GF-D8 (cell line): ENCODE data around the gene LSG1.

Source experiments
- DNase-seq: peaks from one replicate; lab custom pipeline; 2025; lab: John Stamatoyannopoulos, UW

The LSG1 gene

GRCh38 chr3:194686816-194687637 lies 15.0 kb upstream of the LSG1 start:
- DNase-seq = no peak

- DNase-seq = no peak
Measured at GRCh38 chr3:194686414-194686815, 14.4 kb upstream of the LSG1 start.

GRCh38 chr3:194685718-194686413 lies 13.9 kb upstream of the LSG1 start, which contains the start of gene FAM43A:
Gene FAM43A, plus strand, starts transcription at chr3:194685883. Its CDS starts 944 bp downstream, at chr3:194686827.
- DNase-seq = peak; percentile 80

GRCh38 chr3:194685065-194685717 lies 13.2 kb upstream of the LSG1 start:
- DNase-seq = no peak

- DNase-seq = no peak
Measured at GRCh38 chr3:194683380-194683779, 11.4 kb upstream of the LSG1 start.

GRCh38 chr3:194682694-194683310 lies 10.8 kb upstream of the LSG1 start:
- peak; percentile 67 for DNase-seq

GRCh38 chr3:194682189-194682693 lies 10.2 kb upstream of the LSG1 start:
- no peak for DNase-seq

GRCh38 chr3:194680888-194681615 lies 9.1 kb upstream of the LSG1 start:
- no peak for DNase-seq

GRCh38 chr3:194676471-194676870 lies 4.5 kb upstream of the LSG1 start:
- DNase-seq = no peak

GRCh38 chr3:194675680-194676079 lies 3.7 kb upstream of the LSG1 start:
- DNase-seq = no peak

- no peak for DNase-seq
Measured at GRCh38 chr3:194675081-194675640, 3.2 kb upstream of the LSG1 start.

GRCh38 chr3:194673761-194674160 lies 1.8 kb upstream of the LSG1 start:
- DNase-seq = no peak

GRCh38 chr3:194672876-194673275 lies 885 bp upstream of the LSG1 start:
- no peak for DNase-seq

GRCh38 chr3:194671511-194671899 lies 486 bp downstream of the LSG1 start:
- DNase-seq = peak; percentile 8

- no peak for DNase-seq
Measured at GRCh38 chr3:194667363-194667762, 4.6 kb downstream of the LSG1 start.

GRCh38 chr3:194664857-194665256 lies 7.1 kb downstream of the LSG1 start:
- DNase-seq = no peak

- no peak for DNase-seq
Measured at GRCh38 chr3:194661946-194662345, 10.0 kb downstream of the LSG1 start.

GRCh38 chr3:194661374-194661773 lies 10.6 kb downstream of the LSG1 start:
- DNase-seq = peak; percentile 90

GRCh38 chr3:194659778-194660177 lies 12.2 kb downstream of the LSG1 start:
- no peak for DNase-seq

- DNase-seq = peak; percentile 24
Measured at GRCh38 chr3:194658477-194659242, 13.3 kb downstream of the LSG1 start.
